OCI-LY1 (cell line): ENCODE measurements around the gene OR13J1.

ENCODE experiments used
- H2AFZ ChIP-seq: fragments of 200-600 bp; sonication (generic), shearing (Covaris generic); 2 replicates; pipeline ENCODE4 v1.6.0; 2014; ENCODE audit warnings: antibody characterized with exemption, mild to moderate bottlenecking, low read length
- H3F3A ChIP-seq: fragments of 200-600 bp; sonication (generic), shearing (Covaris generic); 2 replicates; pipeline ENCODE4 v1.6.0; 2014; ENCODE audit warnings: mild to moderate bottlenecking, antibody characterized with exemption, low read length, moderate library complexity; ENCODE audit not compliant: insufficient read depth
- H3K27ac ChIP-seq: fragments of 200-600 bp; sonication (generic); 2 replicates; pipeline ENCODE4 v1.5.1; 2014; ENCODE audit warnings: low read length, mixed run types, mild to moderate bottlenecking, low read depth; ENCODE audit not compliant: poor library complexity, severe bottlenecking
- H3K27me3 ChIP-seq: fragments of 200-600 bp; sonication (generic); 2 replicates; pipeline ENCODE4 v1.6.0; 2014; ENCODE audit warnings: antibody characterized with exemption, mild to moderate bottlenecking, low read length, moderate library complexity; ENCODE audit not compliant: insufficient read depth
- H3K36me3 ChIP-seq: fragments of 200-600 bp; sonication (generic); 2 replicates; pipeline ENCODE4 v1.6.1; 2014; ENCODE audit warnings: mild to moderate bottlenecking, antibody characterized with exemption, low read length, moderate library complexity, mixed read lengths; ENCODE audit not compliant: insufficient read depth
- H3K4me1 ChIP-seq: fragments of 200-600 bp; sonication (generic); 2 replicates; pipeline ENCODE4 v1.5.1; 2014; ENCODE audit warnings: mild to moderate bottlenecking, low read length, moderate library complexity; ENCODE audit not compliant: insufficient read depth, severe bottlenecking
- H3K4me2 ChIP-seq: fragments of 200-600 bp; sonication (generic), shearing (Covaris generic); 2 replicates; pipeline ENCODE4 v1.6.1; 2014; ENCODE audit warnings: low read length
- H3K4me3 ChIP-seq: fragments of 200-600 bp; sonication (generic); 2 replicates; pipeline ENCODE4 v1.5.1; 2014; ENCODE audit warnings: low read length, low read depth, mild to moderate bottlenecking, mixed read lengths; ENCODE audit not compliant: poor library complexity, severe bottlenecking
- H3K79me2 ChIP-seq: fragments of 200-600 bp; shearing (Covaris generic); 2 replicates; pipeline ENCODE4 v1.6.1; 2016; ENCODE audit warnings: mixed run types, low read length, mixed read lengths; ENCODE audit not compliant: insufficient read depth
- H3K9ac ChIP-seq: fragments of 200-600 bp; sonication (generic), shearing (Covaris generic); 2 replicates; pipeline ENCODE4 v1.6.1; 2014; ENCODE audit warnings: mild to moderate bottlenecking, low read length, mixed read lengths
- H3K9me2 ChIP-seq: fragments of 200-600 bp; sonication (generic), shearing (Covaris generic); 2 replicates; pipeline ENCODE4 v1.6.1; 2014; ENCODE audit warnings: low read depth, mild to moderate bottlenecking, low read length, mixed read lengths
- H3K9me3 ChIP-seq: fragments of 200-600 bp; shearing (Covaris generic); 2 replicates; pipeline ENCODE4 v1.6.1; 2014; ENCODE audit warnings: low read length, mixed read lengths
- H4K20me1 ChIP-seq: fragments of 200-600 bp; sonication (generic), shearing (Covaris generic); 2 replicates; pipeline ENCODE4 v1.6.0; 2016; ENCODE audit warnings: mild to moderate bottlenecking, low read length; ENCODE audit not compliant: insufficient read depth
- EZH2 ChIP-seq: fragments of 200-600 bp; sonication (generic), shearing (Covaris generic); IDR thresholded peaks from 2 replicates; pipeline ENCODE4 v1.8.0; 2017; ENCODE audit warnings: borderline replicate concordance, mixed run types, mild to moderate bottlenecking, antibody characterized with exemption, low read length, moderate library complexity, mixed read lengths
- TF ChIP-seq, protein P1 (sequence below): fragments of 200-600 bp; sonication (generic), shearing (Covaris generic); IDR thresholded peaks from 2 replicates; pipeline ENCODE4 v1.5.1; 2017; ENCODE audit warnings: mild to moderate bottlenecking, antibody characterized with exemption, low read length, moderate library complexity, mixed read lengths

The OR13J1 gene

GRCh38 chr9:35840881-35841644 is 29.1 kb downstream of the OR13J1 start:
- no peak overlapping the region for H2AFZ ChIP-seq
- H3K27me3 ChIP-seq, result no peaks in the 10 kb centered on the region
- no peaks in the 10 kb centered on the region for H3K9me3 ChIP-seq
- H3K4me2 ChIP-seq, result no peak overlapping the region
- no peak overlapping the region for H3K4me3 ChIP-seq
- no peak overlapping the region for H3K27ac ChIP-seq
- H3K36me3 ChIP-seq, result no peaks in the 10 kb centered on the region
- H3K9me2 ChIP-seq, result no peaks in the 10 kb centered on the region
- no peaks in the 10 kb centered on the region for H3F3A ChIP-seq
- no peaks in the 10 kb centered on the region for H4K20me1 ChIP-seq
- TF ChIP-seq EZH2, result no peak
- TF ChIP-seq, protein P1, sequence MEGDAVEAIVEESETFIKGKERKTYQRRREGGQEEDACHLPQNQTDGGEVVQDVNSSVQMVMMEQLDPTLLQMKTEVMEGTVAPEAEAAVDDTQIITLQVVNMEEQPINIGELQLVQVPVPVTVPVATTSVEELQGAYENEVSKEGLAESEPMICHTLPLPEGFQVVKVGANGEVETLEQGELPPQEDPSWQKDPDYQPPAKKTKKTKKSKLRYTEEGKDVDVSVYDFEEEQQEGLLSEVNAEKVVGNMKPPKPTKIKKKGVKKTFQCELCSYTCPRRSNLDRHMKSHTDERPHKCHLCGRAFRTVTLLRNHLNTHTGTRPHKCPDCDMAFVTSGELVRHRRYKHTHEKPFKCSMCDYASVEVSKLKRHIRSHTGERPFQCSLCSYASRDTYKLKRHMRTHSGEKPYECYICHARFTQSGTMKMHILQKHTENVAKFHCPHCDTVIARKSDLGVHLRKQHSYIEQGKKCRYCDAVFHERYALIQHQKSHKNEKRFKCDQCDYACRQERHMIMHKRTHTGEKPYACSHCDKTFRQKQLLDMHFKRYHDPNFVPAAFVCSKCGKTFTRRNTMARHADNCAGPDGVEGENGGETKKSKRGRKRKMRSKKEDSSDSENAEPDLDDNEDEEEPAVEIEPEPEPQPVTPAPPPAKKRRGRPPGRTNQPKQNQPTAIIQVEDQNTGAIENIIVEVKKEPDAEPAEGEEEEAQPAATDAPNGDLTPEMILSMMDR, result no peak
- no peaks in the 10 kb centered on the region for H3K4me1 ChIP-seq
- no peak overlapping the region for H3K9ac ChIP-seq
- no peaks in the 10 kb centered on the region for H3K79me2 ChIP-seq

DNA sequence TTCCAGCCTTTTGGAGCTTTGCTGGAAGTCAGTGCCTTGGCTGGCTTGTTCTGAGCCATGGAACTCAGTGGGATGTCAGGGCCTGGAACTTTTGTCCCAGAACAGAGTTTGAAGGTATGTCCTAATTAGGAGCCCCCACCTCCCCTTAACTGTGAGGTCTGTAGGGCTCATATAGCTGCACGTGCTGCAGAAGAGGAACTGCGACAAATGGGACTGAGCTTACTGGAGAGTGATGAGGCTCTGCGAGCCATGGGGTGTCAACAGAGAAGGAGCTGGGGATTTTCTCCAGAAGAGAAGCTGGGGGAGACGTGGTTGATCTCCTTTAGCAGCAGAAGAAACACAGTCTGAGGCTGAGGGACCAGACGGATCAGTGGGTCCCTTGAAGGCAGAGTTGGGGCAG is 30.3 kb downstream of the OR13J1 start:
- Histone ChIP-seq H3K9me3 (no peaks in the 10 kb centered on the region), H3K9me2 (no peaks in the 10 kb centered on the region), H3K4me2 (no peak overlapping the region), H3F3A (no peaks in the 10 kb centered on the region), H2AFZ (no peak overlapping the region), H3K27me3 (no peaks in the 10 kb centered on the region), H4K20me1 (no peaks in the 10 kb centered on the region), H3K27ac (no peak overlapping the region), H3K9ac (no peak overlapping the region), H3K79me2 (no peaks in the 10 kb centered on the region), H3K4me1 (peaks cover 4% of the 10 kb centered on the region), H3K36me3 (no peaks in the 10 kb centered on the region), H3K4me3 (no peak overlapping the region)
- TF ChIP-seq EZH2, result no peak
- TF ChIP-seq, protein P1, result no peak

DNA sequence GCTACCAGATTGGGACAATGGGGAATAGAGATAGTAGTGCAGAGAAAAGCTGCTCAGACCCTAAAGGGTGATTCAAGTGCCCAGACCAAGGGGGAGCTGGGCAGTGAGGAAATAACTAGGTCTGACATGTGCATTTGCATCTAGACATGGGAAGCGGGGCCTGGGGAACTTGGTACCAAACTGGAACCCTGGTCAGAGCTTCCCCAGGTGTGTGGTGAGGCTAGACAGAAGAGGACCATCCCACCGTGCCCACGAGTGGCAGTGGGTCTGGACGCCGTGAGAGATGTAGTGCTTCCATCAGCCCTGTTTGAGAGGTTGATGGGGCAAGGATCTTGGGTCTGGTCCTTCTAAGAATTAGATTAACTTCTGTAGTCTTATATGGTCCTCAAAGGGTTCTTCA is 33.6 kb downstream of the OR13J1 start:
- H3K4me2 ChIP-seq, result no peak overlapping the region
- H3K9ac ChIP-seq, result no peak overlapping the region
- H3K9me2 ChIP-seq, result no peaks in the 10 kb centered on the region
- H2AFZ ChIP-seq, result no peak overlapping the region
- H3K79me2 ChIP-seq, result no peaks in the 10 kb centered on the region
- H3K36me3 ChIP-seq, result no peaks in the 10 kb centered on the region
- H4K20me1 ChIP-seq, result no peaks in the 10 kb centered on the region
- H3K27ac ChIP-seq, result no peak overlapping the region
- no peaks in the 10 kb centered on the region for H3K27me3 ChIP-seq
- H3K4me1 ChIP-seq, result peaks cover 20% of the 10 kb centered on the region
- no peaks in the 10 kb centered on the region for H3F3A ChIP-seq
- H3K9me3 ChIP-seq, result no peaks in the 10 kb centered on the region
- H3K4me3 ChIP-seq, result no peak overlapping the region
- TF ChIP-seq EZH2, result no peak
- TF ChIP-seq, protein P1, result no peak
